DMS 273 (cell line): ENCODE results near the gene SIK3.

Source experiments
- DNase-seq: peaks from one replicate; lab custom pipeline; 2025; ENCODE audit not compliant: unreplicated experiment; lab: John Stamatoyannopoulos, UW

Gene SIK3

GRCh38 chr11:116828632-116829524 is 269.4 kb downstream of the SIK3 start:
- DNase-seq = no peak

- DNase-seq = no peak
Measured at GRCh38 chr11:116827461-116827860, 270.8 kb downstream of the SIK3 start.

- DNase-seq = no peak
Measured at GRCh38 chr11:116826751-116827431, 271.3 kb downstream of the SIK3 start.

- no peak for DNase-seq
Measured at GRCh38 chr11:116825854-116826750, 272.1 kb downstream of the SIK3 start.

- DNase-seq = no peak
Measured at GRCh38 chr11:116825434-116825833, 272.8 kb downstream of the SIK3 start.

GRCh38 chr11:116823031-116823843 is 275.0 kb downstream of the SIK3 start, which contains the start of gene APOA4:
TSS of gene APOA4 (minus strand) at chr11:116823304. CDS start at chr11:116823191, 113 bp downstream.
- no peak for DNase-seq

GRCh38 chr11:116822575-116822974 is 275.7 kb downstream of the SIK3 start:
- no peak for DNase-seq

GRCh38 chr11:116821050-116821918 is 276.9 kb downstream of the SIK3 start:
- DNase-seq = no peak

- no peak for DNase-seq
Measured at GRCh38 chr11:116819049-116819448, 279.2 kb downstream of the SIK3 start.

- DNase-seq = no peak
Measured at GRCh38 chr11:116814502-116814901, 283.7 kb downstream of the SIK3 start.

GRCh38 chr11:116813781-116814471 is 284.3 kb downstream of the SIK3 start:
- no peak for DNase-seq

GRCh38 chr11:116813170-116813569 is 285.1 kb downstream of the SIK3 start:
- no peak for DNase-seq

GRCh38 chr11:116812109-116812508 is 286.1 kb downstream of the SIK3 start:
- no peak for DNase-seq

GRCh38 chr11:116811194-116811593 is 287.0 kb downstream of the SIK3 start:
- DNase-seq = no peak

GRCh38 chr11:116808262-116809175 is 289.7 kb downstream of the SIK3 start:
- no peak for DNase-seq

- DNase-seq = no peak
Measured at GRCh38 chr11:116807601-116808261, 290.5 kb downstream of the SIK3 start.

GRCh38 chr11:116804001-116804400 is 294.2 kb downstream of the SIK3 start:
- DNase-seq = no peak
